Thyroid gland (tissue), 4 donors: ENCODE results near the gene GAMT. TPM values are rescaled to one million over a fixed set of nuclear protein-coding genes. Genes with fewer than 3 reads are reported as not detected.

ENCODE experiments used
- DNase-seq, 2 donors: peaks; one replicate each; pipeline ENCODE4 v3.0.0-alpha.2; 2019
- H3K27ac ChIP-seq, 3 donors: fragments of 200-600 bp; sonication (generic); 1 replicate in 2 of 3; 2 replicates in 1 of 3; pipeline ENCODE4 v1.5.1; 2016 to 2019; ENCODE audit warnings: mild to moderate bottlenecking in 1 of 3, moderate library complexity in 1 of 3
- H3K27me3 ChIP-seq: fragments of 200-600 bp; sonication (generic); one replicate; pipeline ENCODE4 v1.5.1; 2019
- H3K36me3 ChIP-seq, 2 donors: fragments of 200-600 bp; sonication (generic); one replicate each; pipeline ENCODE4 v1.5.1; 2016 to 2019
- H3K4me1 ChIP-seq, 2 donors: fragments of 200-600 bp; sonication (generic); one replicate each; pipeline ENCODE4 v1.5.1; 2017 to 2019
- H3K4me3 ChIP-seq, 3 donors: fragments of 200-600 bp; sonication (generic); replicated peaks in 1 of 3; 1 replicate in 2 of 3; 2 replicates in 1 of 3; pipeline ENCODE4 v1.5.1; 2016; ENCODE audit warnings: mild to moderate bottlenecking in 1 of 3
- H3K9me3 ChIP-seq: fragments of 200-600 bp; sonication (generic); one replicate; pipeline ENCODE4 v1.5.1; 2017
- CTCF ChIP-seq, 6 experiments: fragments of 200-600 bp in 3 of 6; fragments of 450-650 bp in 3 of 6; sonication (generic) in 3 of 6; IDR thresholded peaks; one replicate each; pipeline ENCODE4 v1.5.1; 2016 to 2019; ENCODE audit warnings: antibody characterized with exemption in 6 of 6, mild to moderate bottlenecking in 2 of 6, inconsistent platforms in 1 of 6, moderate library complexity in 1 of 6
- POLR2A ChIP-seq, 2 donors: fragments of 450-650 bp; IDR thresholded peaks; one replicate each; pipeline ENCODE4 v1.6.1; 2017; ENCODE audit warnings: antibody characterized with exemption in 2 of 2, mild to moderate bottlenecking in 2 of 2, moderate library complexity in 1 of 2
- WGBS, 2 donors: methylation state at CpG; one replicate each; pipeline ENCODE4 v1.1.5; 2017; 5-methylcytosine and 5-hydroxymethylcytosine counted together
- intact Hi-C: fragments of 100-400 bp; cut with DNase I; formaldehyde crosslinking; loops from one replicate; pipeline ENCODE4 v1.15.1; 2023
- total RNA-seq, 4 donors: library from RNA; depleted of rRNA; stranded (reverse); fragments of >200 nt; gene quantifications; one replicate each; pipeline ENCODE4 v1.2.3, GENCODE V29; 2016

Gene GAMT
- 10 to 100 TPM; 22.2 to 39.5 (median 29.1) TPM for total RNA-seq

- DNase-seq: peak; percentile 52 to 53
- TF ChIP-seq POLR2A (IDR thresholded peaks at IDR 0.05) (peak in 1 of 2 donors; percentile 24), CTCF (IDR thresholded peaks at IDR 0.05) (peak in 3 of 6 experiments; percentile 31 to 66 (median 53))
- H3K4me3 ChIP-seq: peak within 1 kb of the TSS; percentile 31 to 73 (median 35)
- intact Hi-C loops: no loop called here
- H3K9me3 ChIP-seq: no peaks in the 10 kb centered on the region
- H3K4me1 ChIP-seq: peaks cover 10 to 16% of the 10 kb centered on the region in 2 donors
- WGBS, 2 donors: 1 to 8% methylated on average over 6 to 21 of the region's 87 CpGs
- no peak within 1 kb of the TSS for H3K27ac ChIP-seq
- no peaks in the 10 kb centered on the region for H3K36me3 ChIP-seq
- no peaks in the 10 kb centered on the region for H3K27me3 ChIP-seq
Observed at GRCh38 chr19:1401138-1401888, at the start of gene GAMT. Gene GAMT (minus strand): TSS chr19:1401542. CDS start chr19:1401476, 66 bp downstream.

- DNase-seq: no peak
- WGBS, 2 donors: 15 to 22% methylated on average over 4 to 19 of the region's 74 CpGs
- Histone ChIP-seq H3K4me1 (peaks cover 11 to 37% of the 10 kb centered on the region in 2 donors), H3K27ac (no peak within 1 kb of the TSS), H3K4me3 (no peak within 1 kb of the TSS), H3K27me3 (peaks cover 48% of the 10 kb centered on the region), H3K36me3 (no peaks in the 10 kb centered on the region), H3K9me3 (no peaks in the 10 kb centered on the region)
- TF ChIP-seq CTCF (IDR thresholded peaks at IDR 0.05): no peak
- no peak for TF ChIP-seq POLR2A (IDR thresholded peaks at IDR 0.05)
- intact Hi-C loops: no loop called here
Observed at GRCh38 chr19:1449467-1450442, 48.4 kb upstream of the GAMT start, which contains the start of gene APC2. Gene APC2 (plus strand): TSS chr19:1450121. CDS start chr19:1453002, 2,881 bp downstream.

DNA sequence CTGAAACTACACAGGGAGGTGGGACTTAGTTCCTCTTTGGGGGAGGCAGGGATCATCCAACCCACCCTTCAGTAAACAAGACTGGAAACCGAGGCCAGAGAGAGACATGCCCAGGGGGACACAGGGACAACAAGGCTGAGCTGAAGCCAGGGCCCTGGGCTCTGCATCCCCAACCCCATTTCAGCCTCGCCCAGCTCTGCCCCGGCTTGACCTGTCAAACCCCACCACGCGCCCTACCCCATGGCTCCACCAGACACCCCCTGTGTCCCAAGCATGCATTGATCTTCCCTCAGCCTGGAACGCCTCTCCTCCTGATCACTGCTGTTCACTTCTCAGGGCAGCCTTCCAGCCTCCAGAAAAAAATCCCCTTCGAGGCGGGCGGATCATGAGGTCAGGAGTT, 46.6 kb upstream of the GAMT start:
- WGBS, 2 donors: 81% methylated on average over 9 of the region's 9 CpGs
- no peak for DNase-seq
- TF ChIP-seq POLR2A (IDR thresholded peaks at IDR 0.05) (no peak), CTCF (IDR thresholded peaks at IDR 0.05) (no peak)
- H3K36me3 ChIP-seq: no peaks in the 10 kb centered on the region
- peaks cover 6 to 25% of the 10 kb centered on the region in 2 donors for H3K4me1 ChIP-seq
- H3K4me3 ChIP-seq: no peak overlapping the region
- peaks cover 48% of the 10 kb centered on the region for H3K27me3 ChIP-seq
- no peaks in the 10 kb centered on the region for H3K9me3 ChIP-seq
- no peak overlapping the region for H3K27ac ChIP-seq
- intact Hi-C loops: no loop called here

GRCh38 chr19:1447504-1447903, 46.2 kb upstream of the GAMT start:
- TF ChIP-seq POLR2A (IDR thresholded peaks at IDR 0.05): no peak
- TF ChIP-seq CTCF (IDR thresholded peaks at IDR 0.05): no peak
- DNase-seq: no peak
- intact Hi-C loops: no loop called here
- H3K27ac ChIP-seq: no peak overlapping the region
- no peak overlapping the region for H3K4me3 ChIP-seq
- WGBS, 2 donors: 21 to 24% methylated on average over 4 of the region's 4 CpGs
- no peaks in the 10 kb centered on the region for H3K36me3 ChIP-seq
- no peaks in the 10 kb centered on the region for H3K9me3 ChIP-seq
- H3K27me3 ChIP-seq: peaks cover 48% of the 10 kb centered on the region
- H3K4me1 ChIP-seq: peaks cover 6 to 24% of the 10 kb centered on the region in 2 donors
